Measurements from ENCODE around the gene PDLIM7.

- no peak for TF ChIP-seq YY1 (IDR thresholded peaks at IDR 0.05; ENCODE audit: low read depth)
- no peak for TF ChIP-seq CEBPB (IDR thresholded peaks at IDR 0.05)
- no peak for TF ChIP-seq ZBTB7A (IDR thresholded peaks at IDR 0.05; ENCODE audit: low read depth)
- TF ChIP-seq RAD21 (IDR thresholded peaks at IDR 0.05; ENCODE audit: low read depth), result no peak
- TF ChIP-seq EP300 (IDR thresholded peaks at IDR 0.05; ENCODE audit: borderline replicate concordance), result no peak
- no peak for TF ChIP-seq TEAD4 (IDR thresholded peaks at IDR 0.05)
- TF ChIP-seq USF1 (IDR thresholded peaks at IDR 0.05), result peak; percentile 68
- no peak for TF ChIP-seq TAF1 (IDR thresholded peaks at IDR 0.05; ENCODE audit: low read depth)
- no peak for TF ChIP-seq REST (IDR thresholded peaks at IDR 0.05; ENCODE audit: low read depth)
- TF ChIP-seq FOXM1 (IDR thresholded peaks at IDR 0.05; ENCODE audit: borderline replicate concordance, low read depth), result no peak
- no peak for TF ChIP-seq TCF12 (IDR thresholded peaks at IDR 0.05; ENCODE audit: low read depth)
- no peak for TF ChIP-seq NFIC (IDR thresholded peaks at IDR 0.05)
- TF ChIP-seq MAX (IDR thresholded peaks at IDR 0.05), result no peak
Observed at GRCh38 chr5:177468685-177469628, 28.4 kb downstream of the PDLIM7 start.
